DOHH2 (cell line): ENCODE results near the gene ZNF236.

ENCODE experiments used
- H3F3A ChIP-seq: fragments of 200-600 bp; sonication (generic), shearing (Covaris generic); 2 replicates; pipeline ENCODE4 v1.6.0; 2016; ENCODE audit warnings: antibody characterized with exemption, mild to moderate bottlenecking; ENCODE audit not compliant: control insufficient read depth, insufficient read depth
- H3K27ac ChIP-seq: fragments of 200-600 bp; sonication (generic); 2 replicates; pipeline ENCODE4 v1.5.1; 2014; ENCODE audit warnings: low read depth, mild to moderate bottlenecking, low read length, moderate library complexity
- H3K27me3 ChIP-seq: fragments of 200-600 bp; sonication (generic); 2 replicates; pipeline ENCODE4 v1.6.1; 2014; ENCODE audit warnings: mild to moderate bottlenecking, low read length, mixed read lengths; ENCODE audit not compliant: control insufficient read depth
- H3K36me3 ChIP-seq: fragments of 200-600 bp; sonication (generic); 2 replicates; pipeline ENCODE4 v1.6.1; 2014; ENCODE audit warnings: mild to moderate bottlenecking, low read length, moderate library complexity, mixed read lengths; ENCODE audit not compliant: control insufficient read depth
- H3K4me1 ChIP-seq: fragments of 200-600 bp; sonication (generic); 2 replicates; pipeline ENCODE4 v1.6.1; 2014; ENCODE audit warnings: mild to moderate bottlenecking, low read length, mixed read lengths; ENCODE audit not compliant: control insufficient read depth
- H3K4me2 ChIP-seq: fragments of 200-600 bp; sonication (generic); 2 replicates; pipeline ENCODE4 v1.6.0; 2014; ENCODE audit warnings: mild to moderate bottlenecking, low read length, moderate library complexity
- H3K4me3 ChIP-seq: fragments of 200-600 bp; sonication (generic); 2 replicates; pipeline ENCODE4 v1.5.1; 2014; ENCODE audit warnings: mild to moderate bottlenecking, low read length, mixed read lengths
- H3K79me2 ChIP-seq: fragments of 200-600 bp; sonication (generic); 2 replicates; pipeline ENCODE4 v1.6.1; 2014; ENCODE audit warnings: mild to moderate bottlenecking, low read length, mixed read lengths; ENCODE audit not compliant: control insufficient read depth
- H3K9me2 ChIP-seq: fragments of 200-600 bp; sonication (generic); replicated peaks from 2 replicates; pipeline ENCODE4 v1.6.1; 2014; ENCODE audit warnings: mild to moderate bottlenecking, low read length, mixed read lengths; ENCODE audit not compliant: control insufficient read depth
- H3K9me3 ChIP-seq: fragments of 200-600 bp; sonication (generic); 2 replicates; pipeline ENCODE4 v1.6.1; 2014; ENCODE audit warnings: antibody characterized with exemption, low read length, mixed read lengths; ENCODE audit not compliant: control insufficient read depth, insufficient read depth
- H4K20me1 ChIP-seq: fragments of 200-600 bp; sonication (generic); 2 replicates; pipeline ENCODE4 v1.6.0; 2014; ENCODE audit warnings: low read depth, mild to moderate bottlenecking, antibody characterized with exemption, low read length, moderate library complexity; ENCODE audit not compliant: control insufficient read depth, insufficient read depth
- EZH2phosphoT487 ChIP-seq: fragments of 200-600 bp; sonication (generic); IDR thresholded peaks from 2 replicates; pipeline ENCODE4 v1.6.1; 2017; ENCODE audit warnings: borderline replicate concordance, mild to moderate bottlenecking, antibody characterized with exemption, low read length, moderate library complexity, mixed read lengths
- TF ChIP-seq, protein P1 (sequence below): fragments of 200-600 bp; sonication (generic); IDR thresholded peaks from one replicate; pipeline ENCODE4 v1.5.1; 2014; ENCODE audit warnings: antibody characterized with exemption, mild to moderate bottlenecking, low read depth, low read length; ENCODE audit not compliant: poor library complexity, severe bottlenecking

ZNF236 gene

DNA sequence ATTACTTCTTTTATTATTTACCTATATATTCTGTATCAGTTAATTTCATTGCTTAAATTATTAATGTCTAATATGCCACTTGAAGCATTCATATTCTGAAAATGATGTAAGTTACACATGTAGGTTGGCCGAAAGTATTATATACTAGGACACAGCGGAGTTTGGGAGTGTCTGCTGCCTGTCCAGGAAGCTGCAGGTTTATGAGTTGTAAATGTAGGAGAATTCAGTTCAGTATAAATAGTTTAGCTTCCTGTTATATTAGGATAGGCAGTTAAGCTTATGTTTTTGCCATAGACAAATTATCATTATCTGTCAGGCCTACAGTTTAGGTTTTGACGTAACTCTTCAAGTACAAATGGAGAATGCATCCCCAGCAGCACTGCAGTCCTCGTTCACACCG lies 18.9 kb upstream of the ZNF236 start:
- no peaks in the 10 kb centered on the region for H3K9me2 ChIP-seq
- peaks cover 3% of the 10 kb centered on the region for H3F3A ChIP-seq
- H3K36me3 ChIP-seq: no peaks in the 10 kb centered on the region
- no peaks in the 10 kb centered on the region for H3K79me2 ChIP-seq
- no peaks in the 10 kb centered on the region for H4K20me1 ChIP-seq
- peaks cover 4% of the 10 kb centered on the region; the same call in 1 of the 2 replicates for H3K27me3 ChIP-seq
- no peaks in the 10 kb centered on the region for H3K9me3 ChIP-seq
- no peak overlapping the region for H3K27ac ChIP-seq
- peaks cover 12% of the 10 kb centered on the region for H3K4me1 ChIP-seq
- no peak for TF ChIP-seq EZH2phosphoT487
- TF ChIP-seq, protein P1, sequence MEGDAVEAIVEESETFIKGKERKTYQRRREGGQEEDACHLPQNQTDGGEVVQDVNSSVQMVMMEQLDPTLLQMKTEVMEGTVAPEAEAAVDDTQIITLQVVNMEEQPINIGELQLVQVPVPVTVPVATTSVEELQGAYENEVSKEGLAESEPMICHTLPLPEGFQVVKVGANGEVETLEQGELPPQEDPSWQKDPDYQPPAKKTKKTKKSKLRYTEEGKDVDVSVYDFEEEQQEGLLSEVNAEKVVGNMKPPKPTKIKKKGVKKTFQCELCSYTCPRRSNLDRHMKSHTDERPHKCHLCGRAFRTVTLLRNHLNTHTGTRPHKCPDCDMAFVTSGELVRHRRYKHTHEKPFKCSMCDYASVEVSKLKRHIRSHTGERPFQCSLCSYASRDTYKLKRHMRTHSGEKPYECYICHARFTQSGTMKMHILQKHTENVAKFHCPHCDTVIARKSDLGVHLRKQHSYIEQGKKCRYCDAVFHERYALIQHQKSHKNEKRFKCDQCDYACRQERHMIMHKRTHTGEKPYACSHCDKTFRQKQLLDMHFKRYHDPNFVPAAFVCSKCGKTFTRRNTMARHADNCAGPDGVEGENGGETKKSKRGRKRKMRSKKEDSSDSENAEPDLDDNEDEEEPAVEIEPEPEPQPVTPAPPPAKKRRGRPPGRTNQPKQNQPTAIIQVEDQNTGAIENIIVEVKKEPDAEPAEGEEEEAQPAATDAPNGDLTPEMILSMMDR: no peak
- H3K4me2 ChIP-seq: peak overlapping the region; percentile 53
- peak overlapping the region; percentile 39 for H3K4me3 ChIP-seq

DNA sequence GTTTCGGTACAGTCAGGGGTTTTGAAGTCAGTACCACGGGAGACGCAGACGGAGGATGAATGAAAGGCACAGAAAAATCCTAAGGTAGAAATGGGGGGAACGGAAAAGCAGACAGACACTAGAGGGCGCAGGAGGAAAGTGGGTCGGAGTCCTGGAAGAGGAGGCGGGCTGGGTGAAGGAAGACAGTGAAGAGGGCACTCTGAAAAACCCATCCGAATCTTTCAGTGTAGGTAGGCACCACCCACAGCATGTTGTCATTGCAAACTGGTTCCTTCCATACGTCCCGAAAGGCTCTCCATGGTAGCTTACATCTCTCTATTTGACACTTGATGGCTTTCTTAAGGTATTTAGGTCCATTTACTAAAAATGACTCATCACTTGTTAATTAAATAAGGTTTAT lies 18.5 kb upstream of the ZNF236 start:
- no peak overlapping the region for H3K27ac ChIP-seq
- H3K9me2 ChIP-seq: no peaks in the 10 kb centered on the region
- H3K79me2 ChIP-seq: no peaks in the 10 kb centered on the region
- H3K27me3 ChIP-seq: peaks cover 4% of the 10 kb centered on the region; the same call in 1 of the 2 replicates
- peak overlapping the region; percentile 53 for H3K4me2 ChIP-seq
- peaks cover 3% of the 10 kb centered on the region for H3F3A ChIP-seq
- no peaks in the 10 kb centered on the region for H3K9me3 ChIP-seq
- no peaks in the 10 kb centered on the region for H4K20me1 ChIP-seq
- peak overlapping the region; percentile 39 for H3K4me3 ChIP-seq
- peaks cover 12% of the 10 kb centered on the region for H3K4me1 ChIP-seq
- TF ChIP-seq, protein P1: peak; percentile 93
- no peak for TF ChIP-seq EZH2phosphoT487
- no peaks in the 10 kb centered on the region for H3K36me3 ChIP-seq

DNA sequence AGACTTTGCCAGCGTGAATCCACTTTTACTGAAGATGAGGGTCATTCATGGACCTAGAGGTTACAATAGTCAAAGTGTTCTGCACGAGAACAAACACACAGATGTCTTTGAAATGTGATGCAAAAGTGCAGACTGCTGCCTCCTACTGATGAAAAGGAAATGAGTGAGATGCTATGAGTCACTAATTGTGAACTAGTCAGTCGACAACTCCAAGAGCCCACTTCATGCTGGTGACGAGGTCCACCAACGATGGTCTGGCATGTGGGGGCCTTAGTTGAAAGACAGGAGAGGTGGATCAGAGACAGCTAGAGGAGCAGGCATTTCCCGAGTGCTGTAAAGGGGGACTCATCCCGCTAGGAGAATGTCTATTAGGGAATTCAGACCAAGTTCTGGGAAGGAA lies 17.1 kb upstream of the ZNF236 start:
- Histone ChIP-seq H3K9me2 (no peaks in the 10 kb centered on the region), H3K4me3 (no peak overlapping the region), H3K36me3 (no peaks in the 10 kb centered on the region), H3K4me1 (peaks cover 12% of the 10 kb centered on the region), H3K4me2 (no peak overlapping the region), H3F3A (peaks cover 3% of the 10 kb centered on the region), H3K27ac (no peak overlapping the region), H3K27me3 (peaks cover 4% of the 10 kb centered on the region; the same call in 1 of the 2 replicates), H3K9me3 (no peaks in the 10 kb centered on the region), H3K79me2 (no peaks in the 10 kb centered on the region), H4K20me1 (no peaks in the 10 kb centered on the region)
- TF ChIP-seq, protein P1: peak; percentile 29
- no peak for TF ChIP-seq EZH2phosphoT487
